Duodenal mucosa (tissue), 2 donors: ENCODE results near the gene GNA14.

Experiments
- H3K27ac ChIP-seq: one replicate; pipeline ENCODE4 v1.7.0; 2013; ENCODE audit warnings: low read depth, low read length
- H3K27me3 ChIP-seq, 2 donors: one replicate each; pipeline ENCODE4 v1.7.0; 2013; ENCODE audit warnings: low read length in 2 of 2, control low read depth in 1 of 2; ENCODE audit not compliant: insufficient read depth in 2 of 2, control insufficient read depth in 1 of 2
- H3K36me3 ChIP-seq, 2 donors: one replicate each; pipeline ENCODE4 v1.7.0; 2013; ENCODE audit warnings: low read length in 2 of 2, control low read depth in 1 of 2; ENCODE audit not compliant: insufficient read depth in 2 of 2, control insufficient read depth in 1 of 2
- H3K4me1 ChIP-seq, 2 donors: one replicate each; pipeline ENCODE4 v1.7.0; 2013; ENCODE audit warnings: low read length in 2 of 2, control low read depth in 1 of 2; ENCODE audit not compliant: insufficient read depth in 2 of 2, control insufficient read depth in 1 of 2
- H3K4me3 ChIP-seq, 2 donors: one replicate each; pipeline ENCODE4 v1.7.0; 2013; ENCODE audit warnings: low read length in 2 of 2, low read depth in 1 of 2
- H3K9ac ChIP-seq, 2 donors: one replicate each; pipeline ENCODE4 v1.7.0; 2013; ENCODE audit warnings: low read length in 2 of 2, low read depth in 1 of 2
- H3K9me3 ChIP-seq, 2 donors: one replicate each; pipeline ENCODE4 v1.7.0; 2013; ENCODE audit warnings: low read length in 2 of 2, control low read depth in 1 of 2; ENCODE audit not compliant: control insufficient read depth in 1 of 2

The GNA14 gene

GRCh38 chr9:77569335-77569734, 78.8 kb downstream of the GNA14 start:
- Histone ChIP-seq H3K27me3 (no peaks in the 10 kb centered on the region), H3K4me1 (peaks cover 0 to 4% of the 10 kb centered on the region in 2 donors), H3K4me3 (no peak overlapping the region), H3K27ac (no peak overlapping the region), H3K9me3 (no peaks in the 10 kb centered on the region), H3K9ac (no peak overlapping the region), H3K36me3 (no peaks in the 10 kb centered on the region)

GRCh38 chr9:77563174-77563573, 84.9 kb downstream of the GNA14 start:
- no peaks in the 10 kb centered on the region for H3K4me1 ChIP-seq
- no peaks in the 10 kb centered on the region for H3K9me3 ChIP-seq
- no peak overlapping the region for H3K9ac ChIP-seq
- no peak overlapping the region for H3K27ac ChIP-seq
- no peak overlapping the region for H3K4me3 ChIP-seq
- H3K36me3 ChIP-seq = no peaks in the 10 kb centered on the region
- H3K27me3 ChIP-seq = no peaks in the 10 kb centered on the region

GRCh38 chr9:77562019-77562748, 85.9 kb downstream of the GNA14 start:
- Histone ChIP-seq H3K9me3 (no peaks in the 10 kb centered on the region), H3K36me3 (no peaks in the 10 kb centered on the region), H3K9ac (no peak overlapping the region), H3K27me3 (no peaks in the 10 kb centered on the region), H3K4me3 (no peak overlapping the region), H3K27ac (no peak overlapping the region), H3K4me1 (no peaks in the 10 kb centered on the region)

DNA sequence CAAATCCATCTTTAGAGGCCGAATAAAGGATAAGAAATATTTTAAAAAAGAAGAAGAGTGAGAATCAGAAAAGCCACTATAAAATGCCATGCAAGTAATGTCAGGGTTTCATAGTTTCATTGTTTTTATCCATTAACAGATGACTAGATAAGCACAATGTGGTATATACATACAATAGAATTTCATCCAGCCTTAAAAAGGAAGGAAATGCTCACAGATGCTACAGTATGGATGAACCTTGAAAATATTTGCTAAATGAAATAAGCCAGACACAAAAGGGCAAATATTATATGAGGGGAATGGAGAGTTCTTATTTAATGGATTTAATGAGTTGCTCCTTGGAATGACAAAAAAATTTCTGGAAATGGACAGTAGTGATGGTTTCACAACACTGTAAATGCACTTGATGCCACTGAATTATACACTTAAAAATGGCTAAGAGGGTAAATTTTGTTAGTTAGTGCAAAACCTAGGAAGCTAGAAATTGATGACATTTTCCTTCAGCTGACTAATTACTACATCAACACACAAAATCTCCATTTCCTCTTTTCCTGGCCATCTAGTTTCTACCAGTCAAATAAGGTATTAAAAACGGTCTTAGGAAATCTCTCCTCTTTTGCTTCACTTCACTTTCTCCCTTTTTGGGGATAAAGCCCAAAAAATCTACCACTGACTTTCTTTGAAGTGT, 86.6 kb downstream of the GNA14 start:
- Histone ChIP-seq H3K9ac (no peak overlapping the region), H3K27me3 (no peaks in the 10 kb centered on the region), H3K27ac (no peak overlapping the region), H3K4me1 (no peaks in the 10 kb centered on the region), H3K36me3 (no peaks in the 10 kb centered on the region), H3K4me3 (no peak overlapping the region), H3K9me3 (no peaks in the 10 kb centered on the region)

DNA sequence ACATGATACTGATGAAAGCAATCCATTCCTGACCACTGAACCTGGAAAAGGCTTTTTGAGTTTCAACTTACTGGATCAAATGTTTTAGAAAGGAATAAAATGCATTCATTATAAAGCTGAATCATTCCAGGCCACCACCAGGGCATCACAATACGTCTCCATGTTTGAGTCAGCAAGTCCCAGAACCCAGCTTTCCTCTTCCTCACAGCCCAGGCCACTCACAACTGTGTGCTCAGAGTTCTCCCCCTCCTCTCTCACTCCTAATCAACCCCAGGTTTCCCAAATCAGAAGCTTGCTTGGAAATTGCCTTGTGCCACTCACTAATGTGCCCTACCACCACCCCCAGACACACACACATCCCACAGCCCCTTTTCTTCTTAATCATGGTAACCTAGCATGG, 91.7 kb downstream of the GNA14 start:
- Histone ChIP-seq H3K9ac (no peak overlapping the region), H3K36me3 (no peaks in the 10 kb centered on the region), H3K4me3 (no peak overlapping the region), H3K9me3 (no peaks in the 10 kb centered on the region), H3K27me3 (no peaks in the 10 kb centered on the region), H3K27ac (no peak overlapping the region), H3K4me1 (peaks cover 3 to 4% of the 10 kb centered on the region in 2 donors)

DNA sequence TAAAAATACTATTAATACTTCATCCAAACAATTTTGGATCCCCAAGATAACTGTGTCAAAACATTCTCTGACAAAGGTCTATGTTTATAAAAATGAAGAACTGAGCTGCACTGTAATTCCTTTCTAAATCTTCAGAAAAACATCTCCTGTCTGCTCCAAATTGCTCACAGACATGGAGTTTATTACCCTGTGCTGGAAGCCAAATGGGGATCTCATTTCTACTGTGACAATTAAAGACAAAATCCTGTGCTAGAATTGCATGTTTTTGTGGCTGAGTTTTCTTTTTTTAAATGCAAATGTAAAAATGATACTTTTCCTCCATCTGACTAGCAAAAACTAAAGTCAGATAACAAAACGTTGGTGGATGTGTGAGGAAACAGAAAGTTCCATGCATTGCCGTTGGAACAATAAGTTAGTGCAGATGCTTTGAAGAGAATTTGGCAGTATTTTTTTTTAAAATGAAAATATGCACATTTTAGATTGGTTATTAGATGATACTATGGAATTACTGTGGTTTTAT, 93.5 kb downstream of the GNA14 start:
- peaks cover 3 to 4% of the 10 kb centered on the region in 2 donors for H3K4me1 ChIP-seq
- H3K27me3 ChIP-seq = no peaks in the 10 kb centered on the region
- no peak overlapping the region for H3K27ac ChIP-seq
- no peaks in the 10 kb centered on the region for H3K9me3 ChIP-seq
- no peaks in the 10 kb centered on the region for H3K36me3 ChIP-seq
- H3K4me3 ChIP-seq = no peak overlapping the region
- H3K9ac ChIP-seq = no peak overlapping the region

- Histone ChIP-seq H3K9me3 (peaks cover 0 to 7% of the 10 kb centered on the region in 2 donors), H3K4me1 (no peaks in the 10 kb centered on the region), H3K4me3 (no peak overlapping the region), H3K36me3 (no peaks in the 10 kb centered on the region), H3K27me3 (no peaks in the 10 kb centered on the region), H3K9ac (no peak overlapping the region), H3K27ac (no peak overlapping the region)
Measured at GRCh38 chr9:77547106-77547730, 100.9 kb downstream of the GNA14 start.

- Histone ChIP-seq H3K36me3 (no peaks in the 10 kb centered on the region), H3K27ac (no peak overlapping the region), H3K9me3 (peaks cover 0 to 9% of the 10 kb centered on the region in 2 donors), H3K4me3 (no peak overlapping the region), H3K9ac (no peak overlapping the region), H3K4me1 (no peaks in the 10 kb centered on the region), H3K27me3 (no peaks in the 10 kb centered on the region)
Measured at GRCh38 chr9:77546376-77546950, 101.7 kb downstream of the GNA14 start.

GRCh38 chr9:77544546-77544945, 103.6 kb downstream of the GNA14 start:
- H3K9ac ChIP-seq = no peak overlapping the region
- H3K27ac ChIP-seq = no peak overlapping the region
- no peaks in the 10 kb centered on the region for H3K36me3 ChIP-seq
- H3K4me1 ChIP-seq = no peaks in the 10 kb centered on the region
- no peaks in the 10 kb centered on the region for H3K27me3 ChIP-seq
- H3K4me3 ChIP-seq = no peak overlapping the region
- peaks cover 6 to 9% of the 10 kb centered on the region in 2 donors for H3K9me3 ChIP-seq
